Measurements from ENCODE around the gene CAPG. TPM values are rescaled to one million over a fixed set of nuclear protein-coding genes. Genes with fewer than 3 reads are reported as not detected.

Gene CAPG
- total RNA-seq, 2 experiments from 2014 or later = 8.1 to 9.8 TPM

- no peak overlapping the region for H3K4me2 ChIP-seq (ENCODE audit: low read length)
- POLR2A ChIA-PET = no interaction called here
- TF ChIP-seq CTCF (conservative IDR thresholded peaks at IDR 0.05; ENCODE audit: low read length) (no peak), EZH2phosphoT487 (IDR thresholded peaks at IDR 0.05; ENCODE audit: borderline replicate concordance, low read depth, low read length) (no peak)
- no peak overlapping the region for H2AFZ ChIP-seq (ENCODE audit: low read length)
- H3K9me2 ChIP-seq (ENCODE audit: insufficient read depth, low read length) = no peaks in the 10 kb centered on the region
- no peaks in the 10 kb centered on the region for H3K4me1 ChIP-seq (ENCODE audit: insufficient read depth, low read length, poor library complexity, severe bottlenecking)
- BruUV-seq (replicated peaks) = no TSS peak
- no peaks in the 10 kb centered on the region for H3K79me2 ChIP-seq (ENCODE audit: insufficient read depth, low read depth, low read length)
- intact Hi-C loops (cut with micrococcal nuclease; ENCODE audit: unreplicated experiment) = no loop called here
- H3K9me3 ChIP-seq (ENCODE audit: low read length) = peaks cover 10% of the 10 kb centered on the region; the same call in 1 of the 2 replicates
- H3K36me3 ChIP-seq (ENCODE audit: insufficient read depth, low read length) = peaks cover 44% of the 10 kb centered on the region
- no peak overlapping the region for H3K4me3 ChIP-seq (ENCODE audit: low read depth, low read length, poor library complexity, severe bottlenecking)
- CTCF ChIA-PET (ENCODE audit: unreplicated experiment) = no interaction called here
- no peaks in the 10 kb centered on the region for H4K20me1 ChIP-seq (ENCODE audit: insufficient read depth, low read length)
- no peak overlapping the region for H3K27ac ChIP-seq (ENCODE audit: low read depth, low read length, poor library complexity, severe bottlenecking)
- no peak for DNase-seq (ENCODE audit: low spot score)
Observed at GRCh38 chr2:85378257-85378656, 31.9 kb downstream of the CAPG start.

- POLR2A ChIA-PET = no interaction called here
- no peak for DNase-seq (ENCODE audit: low spot score)
- Histone ChIP-seq H3K4me2 (ENCODE audit: low read length) (no peak overlapping the region), H3K4me1 (ENCODE audit: insufficient read depth, low read length, poor library complexity, severe bottlenecking) (no peaks in the 10 kb centered on the region), H3K27ac (ENCODE audit: low read depth, low read length, poor library complexity, severe bottlenecking) (no peak overlapping the region), H3K9me2 (ENCODE audit: insufficient read depth, low read length) (no peaks in the 10 kb centered on the region), H3K79me2 (ENCODE audit: insufficient read depth, low read depth, low read length) (no peaks in the 10 kb centered on the region), H3K36me3 (ENCODE audit: insufficient read depth, low read length) (peaks cover 44% of the 10 kb centered on the region), H3K9me3 (ENCODE audit: low read length) (peaks cover 10% of the 10 kb centered on the region; the same call in 1 of the 2 replicates), H4K20me1 (ENCODE audit: insufficient read depth, low read length) (no peaks in the 10 kb centered on the region), H3K4me3 (ENCODE audit: low read depth, low read length, poor library complexity, severe bottlenecking) (no peak overlapping the region), H2AFZ (ENCODE audit: low read length) (no peak overlapping the region)
- TF ChIP-seq EZH2phosphoT487 (IDR thresholded peaks at IDR 0.05; ENCODE audit: borderline replicate concordance, low read depth, low read length) (no peak), CTCF (conservative IDR thresholded peaks at IDR 0.05; ENCODE audit: low read length) (no peak)
- CTCF ChIA-PET (ENCODE audit: unreplicated experiment) = interaction anchor here (0.5 kb wide), 1 partner anchor 303 kb away, joined by 8 read pairs; no protein-coding TSS in a partner anchor
- BruUV-seq (replicated peaks) = no TSS peak
- intact Hi-C loops (cut with micrococcal nuclease; ENCODE audit: unreplicated experiment) = no loop called here
Observed at GRCh38 chr2:85377083-85377482, 33.1 kb downstream of the CAPG start.

DNA sequence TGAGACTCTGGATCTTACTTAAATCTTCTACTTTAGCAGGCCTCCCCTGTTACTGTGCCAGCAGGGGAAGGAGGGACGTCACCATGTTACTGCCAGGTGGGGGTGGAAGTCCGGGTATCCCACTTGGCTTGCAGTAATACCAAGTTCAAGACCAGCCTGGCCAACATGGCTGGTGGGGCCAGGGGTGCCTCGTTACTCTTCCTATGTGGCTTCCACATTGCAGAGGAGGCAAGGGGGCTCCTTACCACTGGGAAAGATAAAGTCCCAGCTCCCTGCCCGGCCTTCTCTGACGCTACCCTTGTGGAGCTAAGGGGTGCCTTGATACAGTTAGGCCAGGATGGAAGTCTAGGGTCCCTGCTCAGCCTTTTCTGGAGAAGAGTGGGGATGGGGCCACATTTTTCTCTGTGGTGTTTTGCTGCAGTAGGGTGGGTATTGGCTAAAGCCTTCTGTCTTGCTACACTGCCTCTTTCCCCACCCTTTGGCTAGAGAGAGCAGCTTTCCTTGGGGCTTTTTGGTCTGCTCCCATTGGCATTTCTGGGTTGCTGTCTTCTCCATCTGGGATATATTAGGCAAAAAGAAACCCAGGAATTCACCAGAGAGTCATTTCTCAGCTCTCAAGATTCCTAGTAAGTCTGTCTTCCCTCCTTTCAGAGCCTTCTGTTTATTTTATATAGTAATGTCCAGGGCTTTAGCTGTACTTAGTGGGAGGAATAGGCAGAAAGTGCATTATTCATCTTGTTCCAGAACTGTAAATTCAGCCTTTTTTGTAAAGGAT lies 33.7 kb downstream of the CAPG start:
- ChIA-PET CTCF (ENCODE audit: unreplicated experiment) (interaction anchor here (0.5 kb wide), 1 partner anchor 303 kb away, joined by 8 read pairs; no protein-coding TSS in a partner anchor), POLR2A (interaction anchor here (0.6 kb wide), 1 partner anchor 9 kb away, joined by 3 read pairs; no protein-coding TSS in a partner anchor)
- Histone ChIP-seq H3K9me3 (ENCODE audit: low read length) (peaks cover 10% of the 10 kb centered on the region; the same call in 1 of the 2 replicates), H3K79me2 (ENCODE audit: insufficient read depth, low read depth, low read length) (no peaks in the 10 kb centered on the region), H3K4me2 (ENCODE audit: low read length) (no peak overlapping the region), H3K4me1 (ENCODE audit: insufficient read depth, low read length, poor library complexity, severe bottlenecking) (no peaks in the 10 kb centered on the region), H4K20me1 (ENCODE audit: insufficient read depth, low read length) (no peaks in the 10 kb centered on the region), H3K27ac (ENCODE audit: low read depth, low read length, poor library complexity, severe bottlenecking) (no peak overlapping the region), H3K9me2 (ENCODE audit: insufficient read depth, low read length) (no peaks in the 10 kb centered on the region), H3K36me3 (ENCODE audit: insufficient read depth, low read length) (peaks cover 42% of the 10 kb centered on the region), H2AFZ (ENCODE audit: low read length) (no peak overlapping the region), H3K4me3 (ENCODE audit: low read depth, low read length, poor library complexity, severe bottlenecking) (no peak overlapping the region)
- TF ChIP-seq EZH2phosphoT487 (IDR thresholded peaks at IDR 0.05; ENCODE audit: borderline replicate concordance, low read depth, low read length) (no peak), CTCF (conservative IDR thresholded peaks at IDR 0.05; ENCODE audit: low read length) (no peak)
- no peak for DNase-seq (ENCODE audit: low spot score)
- no TSS peak for BruUV-seq (replicated peaks)
- intact Hi-C loops (cut with micrococcal nuclease; ENCODE audit: unreplicated experiment) = no loop called here
